IMR-90 (cell line): ENCODE data around the gene KCNA10. TPM values are rescaled to one million over a fixed set of nuclear protein-coding genes. Genes with fewer than 3 reads are reported as not detected.

Experiments
- ATAC-seq: fragments of 200-7000 bp; cut with Tn5 transposase; 2 replicates; pipeline ENCODE4 v1.9.1; 2020; ENCODE audit warnings: low read depth, mild to moderate bottlenecking, moderate library complexity
- BruUV-seq: library from RNA; stranded (reverse); fragments of 400-500 nt; replicated peaks from 2 replicates; lab custom pipeline; 2021; lab: Mats Ljungman, UMichigan
- CTCF ChIA-PET: fragments of 300-600 bp; formaldehyde crosslinking; extraction: SDS; loops from one replicate; lab custom pipeline; 2021; ENCODE audit warnings: antibody characterized with exemption; lab: Yijun Ruan, JAX
- POLR2A ChIA-PET: fragments of 300-600 bp; sonication (Branson Sonifier 250); formaldehyde crosslinking; loops from one replicate; lab custom pipeline; 2022; ENCODE audit warnings: antibody characterized with exemption; ENCODE audit not compliant: unreplicated experiment; lab: Charles Lee
- DNase-seq: peaks from one replicate; pipeline ENCODE4 v3.0.0; 2013
- H2AFZ ChIP-seq: replicated peaks from 2 replicates; pipeline ENCODE3; 2013; ENCODE audit warnings: low read length, mild to moderate bottlenecking; ENCODE audit not compliant: poor library complexity
- H2AK5ac ChIP-seq: 2 replicates; pipeline ENCODE4 v1.6.1; 2013; ENCODE audit warnings: low read depth, low read length, inconsistent platforms
- H2AK9ac ChIP-seq: replicated peaks from 2 replicates; pipeline ENCODE3; 2013; ENCODE audit warnings: mild to moderate bottlenecking, low read depth, low read length, moderate library complexity; ENCODE audit not compliant: poor library complexity
- H2BK120ac ChIP-seq: 2 replicates; pipeline ENCODE4 v1.6.1; 2013; ENCODE audit warnings: low read depth, low read length, inconsistent platforms
- H2BK15ac ChIP-seq: 3 replicates; pipeline ENCODE4 v1.6.1; 2013; ENCODE audit warnings: low read depth, low read length, inconsistent platforms
- H2BK20ac ChIP-seq: 2 replicates; pipeline ENCODE4 v1.6.1; 2013; ENCODE audit warnings: low read depth, mild to moderate bottlenecking, inconsistent platforms, low read length, moderate library complexity
- H2BK5ac ChIP-seq: 2 replicates; pipeline ENCODE4 v1.6.1; 2013; ENCODE audit warnings: mild to moderate bottlenecking, low read depth, low read length, inconsistent platforms; ENCODE audit not compliant: poor library complexity, severe bottlenecking
- H3K14ac ChIP-seq: replicated peaks from 2 replicates; pipeline ENCODE4 v1.6.1; 2013; ENCODE audit warnings: low read depth, low read length, inconsistent platforms
- H3K18ac ChIP-seq: 2 replicates; pipeline ENCODE4 v1.6.1; 2013; ENCODE audit warnings: low read depth, low read length, control low read depth
- H3K23ac ChIP-seq: 2 replicates; pipeline ENCODE4 v1.6.1; 2013; ENCODE audit warnings: low read depth, low read length, inconsistent platforms
- H3K27ac ChIP-seq: 2 replicates; pipeline ENCODE4 v1.5.1; 2013; ENCODE audit warnings: mild to moderate bottlenecking, control low read depth, low read length; ENCODE audit not compliant: insufficient read depth
- H3K27me3 ChIP-seq: 2 replicates; pipeline ENCODE4 v1.6.1; 2013; ENCODE audit warnings: low read length; ENCODE audit not compliant: control insufficient read depth, insufficient read depth
- H3K36me3 ChIP-seq: 2 replicates; pipeline ENCODE4 v1.6.1; 2013; ENCODE audit warnings: low read length, mixed read lengths; ENCODE audit not compliant: control insufficient read depth, insufficient read depth
- H3K4ac ChIP-seq: 2 replicates; pipeline ENCODE4 v1.6.1; 2013; ENCODE audit warnings: low read depth, low read length, inconsistent platforms
- H3K4me1 ChIP-seq: 2 replicates; pipeline ENCODE4 v1.6.1; 2013; ENCODE audit warnings: low read length, mixed read lengths; ENCODE audit not compliant: control insufficient read depth, insufficient read depth
- H3K4me2 ChIP-seq: 2 replicates; pipeline ENCODE4 v1.6.1; 2013; ENCODE audit warnings: low read depth, mild to moderate bottlenecking, control low read depth, low read length, moderate library complexity
- H3K4me3 ChIP-seq: 2 replicates; pipeline ENCODE4 v1.5.1; 2013; ENCODE audit warnings: low read depth, mild to moderate bottlenecking, control low read depth, low read length, moderate library complexity; ENCODE audit not compliant: insufficient read depth
- H3K56ac ChIP-seq: 2 replicates; pipeline ENCODE4 v1.6.1; 2013; ENCODE audit warnings: low read length, inconsistent platforms; ENCODE audit not compliant: insufficient read depth; ENCODE audit errors: extremely low read depth
- H3K79me1 ChIP-seq, 2 experiments: 2 replicates each; pipeline ENCODE4 v1.6.1; 2013; ENCODE audit warnings: low read length in 2 of 2, inconsistent platforms in 1 of 2, low read depth in 1 of 2
- H3K9ac ChIP-seq: 2 replicates; pipeline ENCODE4 v1.6.1; 2013; ENCODE audit warnings: low read depth, low read length, control low read depth
- H3K9me1 ChIP-seq: 2 replicates; pipeline ENCODE4 v1.6.1; 2013; ENCODE audit warnings: low read length, inconsistent platforms; ENCODE audit not compliant: insufficient read depth
- H3K9me3 ChIP-seq: 2 replicates; pipeline ENCODE4 v1.6.1; 2013; ENCODE audit warnings: low read length; ENCODE audit not compliant: control insufficient read depth, insufficient read depth
- H4K20me1 ChIP-seq: 2 replicates; pipeline ENCODE4 v1.6.1; 2013; ENCODE audit warnings: low read length, inconsistent platforms; ENCODE audit not compliant: insufficient read depth
- H4K5ac ChIP-seq: 2 replicates; pipeline ENCODE4 v1.6.1; 2013; ENCODE audit warnings: mild to moderate bottlenecking, low read depth, low read length, control low read depth
- H4K8ac ChIP-seq, 2 experiments: 2 replicates each; pipeline ENCODE4 v1.6.1; 2013; ENCODE audit warnings: low read depth in 2 of 2, low read length in 2 of 2, control low read depth in 1 of 2, inconsistent platforms in 1 of 2
- H4K91ac ChIP-seq: 2 replicates; pipeline ENCODE4 v1.6.1; 2013; ENCODE audit warnings: low read depth, low read length, inconsistent platforms; ENCODE audit not compliant: insufficient read depth
- CEBPB ChIP-seq: IDR thresholded peaks from 2 replicates; pipeline ENCODE4 v1.6.1; 2012; ENCODE audit warnings: low read depth, low read length, improper control_type of control experiment
- CHD1 ChIP-seq: IDR thresholded peaks from 2 replicates; pipeline ENCODE4 v1.6.1; 2012; ENCODE audit warnings: low read depth, low read length, improper control_type of control experiment
- ELK1 ChIP-seq: fragments of 150-350 bp; IDR thresholded peaks from 2 replicates; pipeline ENCODE4 v1.6.1; 2016; ENCODE audit warnings: low read depth, mild to moderate bottlenecking, low read length, moderate library complexity, borderline replicate concordance
- FOS ChIP-seq: fragments of 150-350 bp; IDR thresholded peaks from 2 replicates; pipeline ENCODE4 v1.6.1; 2016; ENCODE audit warnings: low read depth, low read length
- MAZ ChIP-seq: IDR thresholded peaks from 2 replicates; pipeline ENCODE4 v1.6.1; 2012; ENCODE audit warnings: low read depth, mild to moderate bottlenecking, low read length, improper control_type of control experiment, moderate library complexity, borderline replicate concordance
- NFE2L2 ChIP-seq: fragments of 150-350 bp; IDR thresholded peaks from 2 replicates; pipeline ENCODE4 v1.6.1; 2016; ENCODE audit warnings: low read depth, mild to moderate bottlenecking, low read length
- POLR2A ChIP-seq: IDR thresholded peaks from 2 replicates; pipeline ENCODE4 v1.6.1; 2012; ENCODE audit warnings: mild to moderate bottlenecking, low read depth, low read length
- SMC3 ChIP-seq: fragments of 150-350 bp; IDR thresholded peaks from 2 replicates; pipeline ENCODE4 v1.6.1; 2016; ENCODE audit warnings: low read depth, mild to moderate bottlenecking, antibody characterized with exemption, low read length, moderate library complexity
- WGBS, 2 experiments: methylation state at CpG; one replicate each; pipeline versions ENCODE4 v1.1.5 to v1.1.7; 2013; ENCODE audit warnings: missing lambda C conversion rate in 2 of 2; ENCODE audit not compliant: insufficient read length in 1 of 2; ENCODE audit errors: extremely low coverage in 2 of 2; 5-methylcytosine and 5-hydroxymethylcytosine counted together
- dilution Hi-C: fragments of 300-500 bp; cut with HindIII; formaldehyde crosslinking; loops from one replicate; pipeline ENCODE4 v1.14.3; 2018; ENCODE audit warnings: low sequenced_read_pairs; ENCODE audit not compliant: unreplicated experiment
- in situ Hi-C: fragments of 300-500 bp; cut with MboI; formaldehyde crosslinking; loops from 3 replicates; pipeline ENCODE4 v1.14.3; 2019; ENCODE audit warnings: low sequenced_read_pairs, inconsistent platforms, mixed read lengths
- intact Hi-C: fragments of 100-400 bp; cut with micrococcal nuclease; formaldehyde crosslinking; loops from 2 replicates; pipeline ENCODE4 v1.10.0; 2022
- polyA plus RNA-seq, 3 experiments: library from polyadenylated mRNA; depleted of rRNA; stranded (reverse); fragments of >200 nt; gene quantifications; 2 replicates each; pipeline ENCODE4 v1.2.3, GENCODE V29; 2012; ENCODE audit warnings: low replicate concordance in 1 of 3
- total RNA-seq: library from RNA; depleted of rRNA; stranded (reverse); fragments of >200 nt; gene quantifications from 2 replicates; pipeline ENCODE4 v1.2.3, GENCODE V29; 2012
- TF ChIP-seq, protein P1 (sequence below): conservative IDR thresholded peaks from 2 replicates; pipeline ENCODE4 v1.5.1; 2012; ENCODE audit warnings: mild to moderate bottlenecking, low read depth, low read length, improper control_type of control experiment

KCNA10 gene
- total and polyA plus RNA-seq, 2 of the 4 experiments (the other 2 are of a cell fraction): not detected

GRCh38 chr1:110551278-110551809 lies 32.4 kb upstream of the KCNA10 start:
- CTCF ChIA-PET: no interaction called here

More at GRCh38 chr1:110551278-110551809, 32.4 kb upstream of the KCNA10 start:
- H4K5ac ChIP-seq: no peak overlapping the region
- no peak overlapping the region for H4K8ac ChIP-seq
- no peak overlapping the region for H3K14ac ChIP-seq
- no peak overlapping the region for H3K4me2 ChIP-seq
- H3K9ac ChIP-seq: no peak overlapping the region
- in situ Hi-C loops (no loop called here), dilution Hi-C loops (no loop called here), intact Hi-C loops (no loop called here)
- DNase-seq (no peak), ATAC-seq (no peak)
- no peaks in the 10 kb centered on the region for H3K36me3 ChIP-seq
- no peak overlapping the region for H4K91ac ChIP-seq
- no peak for TF ChIP-seq FOS
- TF ChIP-seq, protein P1, sequence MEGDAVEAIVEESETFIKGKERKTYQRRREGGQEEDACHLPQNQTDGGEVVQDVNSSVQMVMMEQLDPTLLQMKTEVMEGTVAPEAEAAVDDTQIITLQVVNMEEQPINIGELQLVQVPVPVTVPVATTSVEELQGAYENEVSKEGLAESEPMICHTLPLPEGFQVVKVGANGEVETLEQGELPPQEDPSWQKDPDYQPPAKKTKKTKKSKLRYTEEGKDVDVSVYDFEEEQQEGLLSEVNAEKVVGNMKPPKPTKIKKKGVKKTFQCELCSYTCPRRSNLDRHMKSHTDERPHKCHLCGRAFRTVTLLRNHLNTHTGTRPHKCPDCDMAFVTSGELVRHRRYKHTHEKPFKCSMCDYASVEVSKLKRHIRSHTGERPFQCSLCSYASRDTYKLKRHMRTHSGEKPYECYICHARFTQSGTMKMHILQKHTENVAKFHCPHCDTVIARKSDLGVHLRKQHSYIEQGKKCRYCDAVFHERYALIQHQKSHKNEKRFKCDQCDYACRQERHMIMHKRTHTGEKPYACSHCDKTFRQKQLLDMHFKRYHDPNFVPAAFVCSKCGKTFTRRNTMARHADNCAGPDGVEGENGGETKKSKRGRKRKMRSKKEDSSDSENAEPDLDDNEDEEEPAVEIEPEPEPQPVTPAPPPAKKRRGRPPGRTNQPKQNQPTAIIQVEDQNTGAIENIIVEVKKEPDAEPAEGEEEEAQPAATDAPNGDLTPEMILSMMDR: no peak
- no peak for TF ChIP-seq CEBPB
- no peak for TF ChIP-seq NFE2L2
- TF ChIP-seq CHD1: no peak
- no peak for TF ChIP-seq MAZ
- no peak for TF ChIP-seq POLR2A
- TF ChIP-seq SMC3: no peak
- no peak for TF ChIP-seq ELK1
- H3K27me3 ChIP-seq: peaks cover 38% of the 10 kb centered on the region
- H2BK15ac ChIP-seq: no peak overlapping the region
- no peak overlapping the region for H3K56ac ChIP-seq
- no peak overlapping the region for H2AFZ ChIP-seq
- no peak overlapping the region for H2BK5ac ChIP-seq
- no peak overlapping the region for H3K4ac ChIP-seq
- no peak overlapping the region for H2BK20ac ChIP-seq
- H3K23ac ChIP-seq: no peak overlapping the region
- no peaks in the 10 kb centered on the region for H4K20me1 ChIP-seq
- no peak overlapping the region for H3K18ac ChIP-seq
- no peaks in the 10 kb centered on the region for H3K79me1 ChIP-seq
- no peak overlapping the region for H3K4me3 ChIP-seq
- no peaks in the 10 kb centered on the region for H3K9me1 ChIP-seq
- BruUV-seq: no TSS peak
- no CpG with 5 or more reads among the region's 1 CpG for whole genome bisulfite sequencing, 2 experiments
- H2AK9ac ChIP-seq: no peak overlapping the region
- H2BK120ac ChIP-seq: no peak overlapping the region
- H3K9me3 ChIP-seq: no peaks in the 10 kb centered on the region
- H3K4me1 ChIP-seq: no peaks in the 10 kb centered on the region
- H2AK5ac ChIP-seq: no peak overlapping the region
- H3K27ac ChIP-seq: no peak overlapping the region
- POLR2A ChIA-PET: no interaction called here
